Ovary (tissue), 9 donors: ENCODE data around the gene THSD4. TPM values are rescaled to one million over a fixed set of nuclear protein-coding genes. Genes with fewer than 3 reads are reported as not detected.

Source experiments
- DNase-seq, 5 donors: peaks; one replicate each; pipeline ENCODE4 v3.0.0-alpha.2; 2019 to 2020
- H3K27ac ChIP-seq, 2 donors: fragments of 200-600 bp; one replicate each; pipeline versions ENCODE4 v1.5.1 to v1.8.0; 2019 to 2022
- H3K27me3 ChIP-seq: fragments of 200-600 bp; one replicate; pipeline ENCODE4 v1.8.0; 2022
- H3K36me3 ChIP-seq: fragments of 200-600 bp; sonication (generic); one replicate; pipeline ENCODE4 v1.5.1; 2019
- H3K4me1 ChIP-seq: one replicate; pipeline ENCODE4 v1.8.1; 2013; ENCODE audit warnings: mild to moderate bottlenecking, moderate library complexity; ENCODE audit not compliant: insufficient read depth
- H3K4me3 ChIP-seq: fragments of 200-600 bp; sonication (generic); one replicate; pipeline ENCODE4 v1.5.1; 2017
- H3K9me3 ChIP-seq, 2 donors: fragments of 200-600 bp in 1 of 2; sonication (generic) in 1 of 2; one replicate each; pipeline versions ENCODE4 v1.5.1 to v1.8.1; 2013 to 2019; ENCODE audit warnings: mild to moderate bottlenecking in 1 of 2, moderate library complexity in 1 of 2
- CTCF ChIP-seq, 3 donors: fragments of 450-650 bp in 2 of 3; fragments of 200-600 bp in 1 of 3; IDR thresholded peaks; one replicate each; pipeline versions ENCODE4 v1.5.1 to v1.8.0; 2016 to 2022; ENCODE audit warnings: antibody characterized with exemption in 3 of 3, mild to moderate bottlenecking in 1 of 3
- EP300 ChIP-seq: sonication (generic); formaldehyde crosslinking; IDR thresholded peaks from one replicate; pipeline ENCODE4 v1.6.1; 2017; ENCODE audit warnings: antibody characterized with exemption
- POLR2A ChIP-seq: fragments of 450-650 bp; IDR thresholded peaks from one replicate; pipeline ENCODE4 v1.6.1; 2017; ENCODE audit warnings: antibody characterized with exemption, mild to moderate bottlenecking, moderate library complexity
- WGBS, 3 donors: extraction: QIAGEN DNeasy Blood & Tissue Kit in 1 of 3; methylation state at CpG; one replicate each; pipeline versions ENCODE4 v1.1.5 to v1.1.7; 2013 to 2017; 5-methylcytosine and 5-hydroxymethylcytosine counted together
- intact Hi-C, 4 donors: fragments of 100-400 bp; cut with DNase I; formaldehyde crosslinking; loops; one replicate each; pipeline versions ENCODE4 v1.11.0 to v1.15.1; 2022 to 2023
- polyA plus RNA-seq, 2 donors: library from polyadenylated mRNA; stranded (reverse); fragments of 200-250 nt in 1 of 2; fragments of 350-450 nt in 1 of 2; fragmentation: Illumina TruSeq in 1 of 2; extraction: RNeasy Lipid Tissue Mini Kit (QIAGEN cat#74804) in 1 of 2; gene quantifications; one replicate each; pipeline ENCODE4 v1.2.3, GENCODE V29; 2013 to 2014
- total RNA-seq, 7 donors: library from RNA; depleted of rRNA in 2 of 7; stranded (reverse); fragments of >200 nt in 2 of 7; fragmentation: NEBNext Ultra II Directional in 3 of 7; extraction: Animal tissue kit (Norgen Biotek cat#: 25700) in 3 of 7; gene quantifications; one replicate each; pipeline versions ENCODE4 v1.1.0 to v1.2.4, GENCODE V29; 2016 to 2023
- donor health status: DM: no; HTN: no; CAD: no; lungs with moderate emphysema.
- donor health status: DM: no; HTN: no; CAD: no.
- donor health status: Bipolar disorder and iron deficiency.
- donor health status: DM: yes; HTN: yes; CAD: no.
- donor health status: DM: no; HTN: no; CAD: no.
- donor health status: DM: yes; HTN: yes; CAD: no.

Gene THSD4
- total and polyA plus RNA-seq, 9 donors: 3.2 to 53.4 (median 13.5) TPM

- Histone ChIP-seq H3K9me3 (no peaks in the 10 kb centered on the region), H3K27ac (no peak overlapping the region), H3K4me1 (no peaks in the 10 kb centered on the region), H3K4me3 (no peak overlapping the region), H3K36me3 (no peaks in the 10 kb centered on the region), H3K27me3 (no peaks in the 10 kb centered on the region)
- WGBS, 3 donors: 66 to 75% (median 67%) methylated on average over 5 of the region's 5 CpGs
- TF ChIP-seq EP300: no peak
- no peak for TF ChIP-seq POLR2A
- TF ChIP-seq CTCF (IDR thresholded peaks at IDR 0.05): no peak
- intact Hi-C loops: no loop called here
- no peak for DNase-seq
Measured at GRCh38 chr15:71575474-71576045, 460.3 kb downstream of the THSD4 start.

- Histone ChIP-seq H3K4me1 (no peaks in the 10 kb centered on the region), H3K27me3 (no peaks in the 10 kb centered on the region), H3K27ac (no peak overlapping the region), H3K36me3 (no peaks in the 10 kb centered on the region), H3K9me3 (no peaks in the 10 kb centered on the region), H3K4me3 (no peak overlapping the region)
- WGBS, 3 donors: 57 to 69% (median 67%) methylated on average over 2 of the region's 2 CpGs
- no peak for DNase-seq
- TF ChIP-seq POLR2A: no peak
- no peak for TF ChIP-seq CTCF (IDR thresholded peaks at IDR 0.05)
- TF ChIP-seq EP300: no peak
- intact Hi-C loops: no loop called here
Measured at GRCh38 chr15:71577071-71577470, 461.8 kb downstream of the THSD4 start.

- intact Hi-C loops: no loop called here
- Histone ChIP-seq H3K4me1 (no peaks in the 10 kb centered on the region), H3K36me3 (no peaks in the 10 kb centered on the region), H3K27me3 (no peaks in the 10 kb centered on the region), H3K27ac (no peak overlapping the region), H3K9me3 (no peaks in the 10 kb centered on the region), H3K4me3 (no peak overlapping the region)
- no peak for DNase-seq
- WGBS, 3 donors: 88 to 90% (median 89%) methylated on average over 2 of the region's 2 CpGs
- no peak for TF ChIP-seq POLR2A
- TF ChIP-seq EP300: no peak
Measured at GRCh38 chr15:71581398-71581930, 466.2 kb downstream of the THSD4 start.

- intact Hi-C loops: no loop called here
- Histone ChIP-seq H3K36me3 (no peaks in the 10 kb centered on the region), H3K4me1 (no peaks in the 10 kb centered on the region), H3K27me3 (no peaks in the 10 kb centered on the region), H3K9me3 (no peaks in the 10 kb centered on the region), H3K27ac (no peak overlapping the region), H3K4me3 (no peak overlapping the region)
- TF ChIP-seq CTCF (IDR thresholded peaks at IDR 0.05) (no peak), EP300 (no peak), POLR2A (no peak)
- no peak for DNase-seq
- WGBS, 3 donors: 45 to 96% (median 71%) methylated on average over 2 of the region's 2 CpGs
Measured at GRCh38 chr15:71585159-71585558, 469.9 kb downstream of the THSD4 start.

GRCh38 chr15:71586463-71586862 is 471.2 kb downstream of the THSD4 start:
- no peaks in the 10 kb centered on the region for H3K4me1 ChIP-seq
- no peaks in the 10 kb centered on the region for H3K9me3 ChIP-seq
- H3K4me3 ChIP-seq: no peak overlapping the region
- H3K27me3 ChIP-seq: no peaks in the 10 kb centered on the region
- no peak overlapping the region for H3K27ac ChIP-seq
- intact Hi-C loops: no loop called here
- TF ChIP-seq POLR2A: no peak
- TF ChIP-seq CTCF (IDR thresholded peaks at IDR 0.05): no peak
- no peak for TF ChIP-seq EP300
- WGBS, 3 donors: 89 to 92% (median 92%) methylated on average over 2 of the region's 2 CpGs
- no peaks in the 10 kb centered on the region for H3K36me3 ChIP-seq
- no peak for DNase-seq
